ENCODE results near the gene SMCO2.
A peak's percentile ranks its signal among the peaks of the same experiment; 100 is the strongest.

Gene SMCO2

DNA sequence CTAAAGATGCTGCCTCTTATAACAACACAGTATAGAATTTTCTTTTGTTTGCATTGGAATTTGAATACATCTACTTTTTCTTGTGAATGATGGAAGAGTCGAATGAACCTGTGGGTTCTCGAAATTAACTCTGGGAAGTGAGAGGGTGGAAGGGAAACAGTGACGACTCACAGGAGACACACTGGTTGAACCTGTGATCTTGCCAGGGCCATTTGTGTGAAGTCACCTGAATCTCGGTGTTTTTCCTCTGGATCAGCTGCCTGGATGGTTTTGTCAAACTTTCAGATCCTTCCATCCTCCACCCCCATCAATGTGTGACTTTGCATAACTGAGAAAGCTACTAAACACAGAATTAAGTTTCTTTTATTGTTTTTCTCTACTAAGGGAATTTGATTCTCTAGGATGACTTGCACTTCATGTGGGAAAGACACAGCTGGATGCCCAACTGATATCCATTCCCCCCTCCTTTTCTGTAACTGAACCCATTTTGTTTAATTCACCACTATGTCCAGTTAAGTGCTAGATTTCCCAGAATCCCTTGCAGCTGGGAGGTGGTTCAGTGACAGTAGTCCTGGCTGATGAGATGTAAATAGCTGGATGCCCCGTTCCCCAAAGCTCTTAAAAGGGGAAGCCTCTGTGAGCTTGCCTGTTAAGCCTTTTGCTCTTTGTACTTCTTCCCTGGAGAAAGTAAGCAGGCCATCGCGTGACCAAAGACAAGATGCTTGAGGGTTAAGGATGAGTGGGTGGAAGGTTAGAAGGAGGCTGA lies 83.8 kb downstream of the SMCO2 start:
- peaks cover 4% of the 10 kb centered on the region for H3K4me1 ChIP-seq (ENCODE audit: control insufficient read depth, low read depth, low read length)
- H3K79me2 ChIP-seq (ENCODE audit: control insufficient read depth, insufficient read depth, low read length): peaks cover 61% of the 10 kb centered on the region
- no peak overlapping the region for H4K5ac ChIP-seq (ENCODE audit: low read length)
- no peak overlapping the region for H3K4me2 ChIP-seq (ENCODE audit: low read length)
- WGBS (ENCODE audit: extremely low coverage, insufficient coverage, low lambda C conversion rate): no CpG with 5 or more reads among the region's 7 CpGs
- H3K4ac ChIP-seq (ENCODE audit: low read depth, low read length): no peak overlapping the region
- H3K23ac ChIP-seq (ENCODE audit: low read length): no peak overlapping the region
- no peaks in the 10 kb centered on the region for H3K36me3 ChIP-seq (ENCODE audit: control insufficient read depth, insufficient read depth, low read length)
- H4K8ac ChIP-seq (ENCODE audit: low read depth, low read length): no peak overlapping the region
- no peak overlapping the region for H2BK15ac ChIP-seq (replicated peaks; ENCODE audit: low read depth)
- no peak overlapping the region for H2BK120ac ChIP-seq (ENCODE audit: low read depth, low read length)
- peaks cover 31% of the 10 kb centered on the region for H3K79me1 ChIP-seq (ENCODE audit: low read length)
- H3K27me3 ChIP-seq (ENCODE audit: insufficient read depth, low read length, poor library complexity): no peaks in the 10 kb centered on the region
- no peak overlapping the region for H2BK5ac ChIP-seq (ENCODE audit: low read length)
- no peak overlapping the region for H3K4me3 ChIP-seq (ENCODE audit: low read length)
- no peak overlapping the region for H3K9ac ChIP-seq (ENCODE audit: low read length)
- no peak overlapping the region for H3K56ac ChIP-seq (ENCODE audit: low read length)
- H3K18ac ChIP-seq (ENCODE audit: low read length): no peak overlapping the region
- H2AK5ac ChIP-seq (ENCODE audit: low read length): no peak overlapping the region
- peak; percentile 41 for DNase-seq
- H3K27ac ChIP-seq (ENCODE audit: low read depth, low read length): no peak overlapping the region

GRCh38 chr12:27531896-27532295 lies 85.4 kb downstream of the SMCO2 start:
- no peak overlapping the region for H4K5ac ChIP-seq (ENCODE audit: low read length)
- H3K9ac ChIP-seq (ENCODE audit: low read length): no peak overlapping the region
- no peak for DNase-seq
- H2BK15ac ChIP-seq (replicated peaks; ENCODE audit: low read depth): no peak overlapping the region
- WGBS (ENCODE audit: extremely low coverage, insufficient coverage, low lambda C conversion rate): no CpG with 5 or more reads among the region's 4 CpGs
- H3K27me3 ChIP-seq (ENCODE audit: insufficient read depth, low read length, poor library complexity): no peaks in the 10 kb centered on the region
- H3K27ac ChIP-seq (ENCODE audit: low read depth, low read length): no peak overlapping the region
- peaks cover 4% of the 10 kb centered on the region for H3K4me1 ChIP-seq (ENCODE audit: control insufficient read depth, low read depth, low read length)
- H3K23ac ChIP-seq (ENCODE audit: low read length): no peak overlapping the region
- H3K4ac ChIP-seq (ENCODE audit: low read depth, low read length): no peak overlapping the region
- no peak overlapping the region for H2AK5ac ChIP-seq (ENCODE audit: low read length)
- no peak overlapping the region for H2BK5ac ChIP-seq (ENCODE audit: low read length)
- H3K36me3 ChIP-seq (ENCODE audit: control insufficient read depth, insufficient read depth, low read length): no peaks in the 10 kb centered on the region
- no peak overlapping the region for H2BK120ac ChIP-seq (ENCODE audit: low read depth, low read length)
- H3K18ac ChIP-seq (ENCODE audit: low read length): no peak overlapping the region
- no peak overlapping the region for H3K4me3 ChIP-seq (ENCODE audit: low read length)
- H3K56ac ChIP-seq (ENCODE audit: low read length): no peak overlapping the region
- H3K4me2 ChIP-seq (ENCODE audit: low read length): no peak overlapping the region
- peaks cover 69% of the 10 kb centered on the region for H3K79me2 ChIP-seq (ENCODE audit: control insufficient read depth, insufficient read depth, low read length)
- H4K8ac ChIP-seq (ENCODE audit: low read depth, low read length): no peak overlapping the region
- H3K79me1 ChIP-seq (ENCODE audit: low read length): peaks cover 42% of the 10 kb centered on the region

GRCh38 chr12:27534060-27534764 lies 87.7 kb downstream of the SMCO2 start:
- H3K27ac ChIP-seq (ENCODE audit: low read depth, low read length): no peak overlapping the region
- no peak overlapping the region for H3K4me2 ChIP-seq (ENCODE audit: low read length)
- no peak overlapping the region for H2BK15ac ChIP-seq (replicated peaks; ENCODE audit: low read depth)
- no peak overlapping the region for H4K8ac ChIP-seq (ENCODE audit: low read depth, low read length)
- H3K79me1 ChIP-seq (ENCODE audit: low read length): peaks cover 37% of the 10 kb centered on the region
- no peak for DNase-seq
- no peak overlapping the region for H4K5ac ChIP-seq (ENCODE audit: low read length)
- no peak overlapping the region for H3K9ac ChIP-seq (ENCODE audit: low read length)
- no peak overlapping the region for H3K18ac ChIP-seq (ENCODE audit: low read length)
- H3K36me3 ChIP-seq (ENCODE audit: control insufficient read depth, insufficient read depth, low read length): no peaks in the 10 kb centered on the region
- H2BK5ac ChIP-seq (ENCODE audit: low read length): no peak overlapping the region
- no peak overlapping the region for H3K56ac ChIP-seq (ENCODE audit: low read length)
- no peak overlapping the region for H2BK120ac ChIP-seq (ENCODE audit: low read depth, low read length)
- no peak overlapping the region for H2AK5ac ChIP-seq (ENCODE audit: low read length)
- no peaks in the 10 kb centered on the region for H3K27me3 ChIP-seq (ENCODE audit: insufficient read depth, low read length, poor library complexity)
- no peak overlapping the region for H3K4me3 ChIP-seq (ENCODE audit: low read length)
- peaks cover 8% of the 10 kb centered on the region for H3K4me1 ChIP-seq (ENCODE audit: control insufficient read depth, low read depth, low read length)
- WGBS (ENCODE audit: extremely low coverage, insufficient coverage, low lambda C conversion rate): no CpG with 5 or more reads among the region's 6 CpGs
- H3K23ac ChIP-seq (ENCODE audit: low read length): no peak overlapping the region
- peaks cover 72% of the 10 kb centered on the region for H3K79me2 ChIP-seq (ENCODE audit: control insufficient read depth, insufficient read depth, low read length)
- no peak overlapping the region for H3K4ac ChIP-seq (ENCODE audit: low read depth, low read length)

DNA sequence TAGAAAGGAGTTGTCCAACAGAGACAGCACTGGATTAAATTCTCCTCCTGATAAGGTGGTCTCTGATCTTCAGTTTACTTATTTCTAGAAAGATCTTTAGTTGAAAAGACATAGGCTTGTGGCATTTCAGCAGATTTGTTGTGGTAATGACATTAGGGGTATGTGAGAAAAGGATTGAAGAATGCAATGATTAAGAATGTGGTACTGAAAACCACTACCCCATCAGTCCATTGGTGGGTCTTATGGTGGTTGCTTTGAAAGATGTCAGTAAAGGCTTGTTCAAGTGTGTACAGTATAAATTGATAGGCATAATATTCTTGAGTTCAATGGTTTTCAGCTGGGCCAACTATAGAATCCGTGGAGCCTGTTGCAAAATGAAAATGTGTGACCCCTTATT lies 88.2 kb downstream of the SMCO2 start:
- no peak overlapping the region for H4K5ac ChIP-seq (ENCODE audit: low read length)
- no peak overlapping the region for H3K56ac ChIP-seq (ENCODE audit: low read length)
- H3K4me3 ChIP-seq (ENCODE audit: low read length): no peak overlapping the region
- no peaks in the 10 kb centered on the region for H3K36me3 ChIP-seq (ENCODE audit: control insufficient read depth, insufficient read depth, low read length)
- no peak overlapping the region for H4K8ac ChIP-seq (ENCODE audit: low read depth, low read length)
- WGBS (ENCODE audit: extremely low coverage, insufficient coverage, low lambda C conversion rate): no CpG with 5 or more reads among the region's 1 CpG
- no peaks in the 10 kb centered on the region for H3K27me3 ChIP-seq (ENCODE audit: insufficient read depth, low read length, poor library complexity)
- peaks cover 69% of the 10 kb centered on the region for H3K79me2 ChIP-seq (ENCODE audit: control insufficient read depth, insufficient read depth, low read length)
- H3K27ac ChIP-seq (ENCODE audit: low read depth, low read length): no peak overlapping the region
- H3K4ac ChIP-seq (ENCODE audit: low read depth, low read length): no peak overlapping the region
- H3K4me1 ChIP-seq (ENCODE audit: control insufficient read depth, low read depth, low read length): peaks cover 8% of the 10 kb centered on the region
- H3K4me2 ChIP-seq (ENCODE audit: low read length): no peak overlapping the region
- no peak overlapping the region for H3K18ac ChIP-seq (ENCODE audit: low read length)
- H2BK5ac ChIP-seq (ENCODE audit: low read length): no peak overlapping the region
- peaks cover 37% of the 10 kb centered on the region for H3K79me1 ChIP-seq (ENCODE audit: low read length)
- H2BK120ac ChIP-seq (ENCODE audit: low read depth, low read length): no peak overlapping the region
- no peak for DNase-seq
- no peak overlapping the region for H2BK15ac ChIP-seq (replicated peaks; ENCODE audit: low read depth)
- no peak overlapping the region for H3K23ac ChIP-seq (ENCODE audit: low read length)
- no peak overlapping the region for H3K9ac ChIP-seq (ENCODE audit: low read length)
- H2AK5ac ChIP-seq (ENCODE audit: low read length): no peak overlapping the region

GRCh38 chr12:27535318-27535717 lies 88.8 kb downstream of the SMCO2 start:
- WGBS (ENCODE audit: extremely low coverage, insufficient coverage, low lambda C conversion rate): no CpG with 5 or more reads among the region's 6 CpGs
- H3K79me1 ChIP-seq (ENCODE audit: low read length): peaks cover 37% of the 10 kb centered on the region
- no peak overlapping the region for H4K8ac ChIP-seq (ENCODE audit: low read depth, low read length)

More at GRCh38 chr12:27535318-27535717, 88.8 kb downstream of the SMCO2 start:
- no peak overlapping the region for H3K9ac ChIP-seq (ENCODE audit: low read length)
- no peak overlapping the region for H3K56ac ChIP-seq (ENCODE audit: low read length)
- H3K27me3 ChIP-seq (ENCODE audit: insufficient read depth, low read length, poor library complexity): no peaks in the 10 kb centered on the region
- H2AK5ac ChIP-seq (ENCODE audit: low read length): no peak overlapping the region
- H3K4me3 ChIP-seq (ENCODE audit: low read length): no peak overlapping the region
- no peak overlapping the region for H4K5ac ChIP-seq (ENCODE audit: low read length)
- H3K27ac ChIP-seq (ENCODE audit: low read depth, low read length): no peak overlapping the region
- peaks cover 8% of the 10 kb centered on the region for H3K4me1 ChIP-seq (ENCODE audit: control insufficient read depth, low read depth, low read length)
- H3K4ac ChIP-seq (ENCODE audit: low read depth, low read length): no peak overlapping the region
- no peaks in the 10 kb centered on the region for H3K36me3 ChIP-seq (ENCODE audit: control insufficient read depth, insufficient read depth, low read length)
- DNase-seq: no peak
- no peak overlapping the region for H3K18ac ChIP-seq (ENCODE audit: low read length)
- H3K23ac ChIP-seq (ENCODE audit: low read length): no peak overlapping the region
- H2BK5ac ChIP-seq (ENCODE audit: low read length): no peak overlapping the region
- no peak overlapping the region for H2BK15ac ChIP-seq (replicated peaks; ENCODE audit: low read depth)
- no peak overlapping the region for H3K4me2 ChIP-seq (ENCODE audit: low read length)
- H2BK120ac ChIP-seq (ENCODE audit: low read depth, low read length): no peak overlapping the region
- peaks cover 70% of the 10 kb centered on the region for H3K79me2 ChIP-seq (ENCODE audit: control insufficient read depth, insufficient read depth, low read length)
